ENCODE data around the gene C6orf141. TPM values are rescaled to one million over a fixed set of nuclear protein-coding genes. Genes with fewer than 3 reads are reported as not detected.
A peak's percentile ranks its signal among the peaks of the same experiment; 100 is the strongest.

C6orf141 gene
- polyA plus RNA-seq, 1 donor (not counting 4 experiments of a cell fraction or from before 2014, with no cell fraction given), result 51.6 TPM

DNA sequence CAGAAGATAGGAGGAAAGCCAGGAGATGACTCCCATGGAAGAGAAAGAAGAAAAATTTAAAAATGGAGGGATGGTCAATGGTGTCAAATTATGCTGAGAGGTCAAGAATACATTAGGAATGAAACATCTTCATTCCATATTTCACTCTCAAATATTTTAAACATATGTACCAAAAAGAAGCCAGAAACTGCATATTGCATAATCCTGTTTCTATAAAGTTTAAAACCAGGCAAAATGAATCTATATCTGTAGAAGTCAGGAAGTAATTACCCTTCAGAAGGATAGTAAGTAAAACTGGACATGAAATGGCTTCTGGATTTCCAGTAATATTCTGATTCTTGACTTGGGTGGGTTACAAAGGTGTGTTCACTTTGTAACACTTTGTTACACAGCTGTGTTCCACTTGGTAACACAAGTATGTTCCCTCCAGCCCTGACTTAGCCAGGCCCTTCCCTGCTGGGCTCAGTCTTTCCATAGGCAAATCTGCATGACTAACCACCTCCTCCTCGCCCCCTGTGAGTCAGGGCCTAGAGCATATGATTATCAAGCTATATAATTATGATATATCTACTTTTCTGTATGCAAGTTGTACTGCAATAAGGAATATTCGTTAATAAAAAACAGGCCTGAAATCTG lies 20.2 kb upstream of the C6orf141 start:
- Histone ChIP-seq H3K9me1 (ENCODE audit: control insufficient read depth, extremely low read depth, insufficient read depth, low read length) (no peaks in the 10 kb centered on the region), H3K79me2 (ENCODE audit: control insufficient read depth, insufficient read depth, low read length) (no peaks in the 10 kb centered on the region), H3K9ac (ENCODE audit: control insufficient read depth, extremely low read depth, insufficient read depth, low read length) (no peak overlapping the region), H3K9me3 (ENCODE audit: control insufficient read depth, low read depth, low read length) (no peaks in the 10 kb centered on the region), H3K27ac (ENCODE audit: control insufficient read depth, insufficient read depth, low read length) (no peak overlapping the region), H3K4me1 (ENCODE audit: control insufficient read depth, extremely low read depth, insufficient read depth, low read length) (peaks cover 14% of the 10 kb centered on the region), H3K27me3 (ENCODE audit: control insufficient read depth, extremely low read depth, insufficient read depth, low read length) (no peaks in the 10 kb centered on the region), H3K4me2 (ENCODE audit: control insufficient read depth, extremely low read depth, insufficient read depth, low read depth, low read length) (no peak overlapping the region), H4K20me1 (ENCODE audit: control insufficient read depth, extremely low read depth, insufficient read depth, low read length) (no peaks in the 10 kb centered on the region), H3K4me3 (ENCODE audit: control insufficient read depth in 2 of 3, extremely low read depth in 1 of 3, insufficient read depth in 2 of 3, low read depth in 1 of 3, low read length in 3 of 3) (no peak overlapping the region), H3K36me3 (ENCODE audit: control insufficient read depth in 2 of 2, extremely low read depth in 1 of 2, insufficient read depth in 2 of 2, low read length in 2 of 2) (no peaks in the 10 kb centered on the region), H2AFZ (ENCODE audit: control insufficient read depth, low read length) (no peak overlapping the region)
- FAIRE-seq (no peak), DNase-seq (ENCODE audit: low read depth, low spot score) (no peak)
- dilution Hi-C loops (cut with MboI; ENCODE audit: extremely low pct_ligation_motif_present, low sequenced_read_pairs), result no loop called here
- TF ChIP-seq, protein P1, sequence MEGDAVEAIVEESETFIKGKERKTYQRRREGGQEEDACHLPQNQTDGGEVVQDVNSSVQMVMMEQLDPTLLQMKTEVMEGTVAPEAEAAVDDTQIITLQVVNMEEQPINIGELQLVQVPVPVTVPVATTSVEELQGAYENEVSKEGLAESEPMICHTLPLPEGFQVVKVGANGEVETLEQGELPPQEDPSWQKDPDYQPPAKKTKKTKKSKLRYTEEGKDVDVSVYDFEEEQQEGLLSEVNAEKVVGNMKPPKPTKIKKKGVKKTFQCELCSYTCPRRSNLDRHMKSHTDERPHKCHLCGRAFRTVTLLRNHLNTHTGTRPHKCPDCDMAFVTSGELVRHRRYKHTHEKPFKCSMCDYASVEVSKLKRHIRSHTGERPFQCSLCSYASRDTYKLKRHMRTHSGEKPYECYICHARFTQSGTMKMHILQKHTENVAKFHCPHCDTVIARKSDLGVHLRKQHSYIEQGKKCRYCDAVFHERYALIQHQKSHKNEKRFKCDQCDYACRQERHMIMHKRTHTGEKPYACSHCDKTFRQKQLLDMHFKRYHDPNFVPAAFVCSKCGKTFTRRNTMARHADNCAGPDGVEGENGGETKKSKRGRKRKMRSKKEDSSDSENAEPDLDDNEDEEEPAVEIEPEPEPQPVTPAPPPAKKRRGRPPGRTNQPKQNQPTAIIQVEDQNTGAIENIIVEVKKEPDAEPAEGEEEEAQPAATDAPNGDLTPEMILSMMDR (optimal IDR thresholded peaks at IDR 0.05 in 1 of 3, IDR thresholded peaks at IDR 0.05 in 1 of 3, conservative IDR thresholded peaks at IDR 0.05 in 1 of 3; ENCODE audit: extremely low read depth in 1 of 3, insufficient read depth in 2 of 3, low read length in 3 of 3), result no peak
- TF ChIP-seq EZH2 (IDR thresholded peaks at IDR 0.05; ENCODE audit: low read length), result no peak

DNA sequence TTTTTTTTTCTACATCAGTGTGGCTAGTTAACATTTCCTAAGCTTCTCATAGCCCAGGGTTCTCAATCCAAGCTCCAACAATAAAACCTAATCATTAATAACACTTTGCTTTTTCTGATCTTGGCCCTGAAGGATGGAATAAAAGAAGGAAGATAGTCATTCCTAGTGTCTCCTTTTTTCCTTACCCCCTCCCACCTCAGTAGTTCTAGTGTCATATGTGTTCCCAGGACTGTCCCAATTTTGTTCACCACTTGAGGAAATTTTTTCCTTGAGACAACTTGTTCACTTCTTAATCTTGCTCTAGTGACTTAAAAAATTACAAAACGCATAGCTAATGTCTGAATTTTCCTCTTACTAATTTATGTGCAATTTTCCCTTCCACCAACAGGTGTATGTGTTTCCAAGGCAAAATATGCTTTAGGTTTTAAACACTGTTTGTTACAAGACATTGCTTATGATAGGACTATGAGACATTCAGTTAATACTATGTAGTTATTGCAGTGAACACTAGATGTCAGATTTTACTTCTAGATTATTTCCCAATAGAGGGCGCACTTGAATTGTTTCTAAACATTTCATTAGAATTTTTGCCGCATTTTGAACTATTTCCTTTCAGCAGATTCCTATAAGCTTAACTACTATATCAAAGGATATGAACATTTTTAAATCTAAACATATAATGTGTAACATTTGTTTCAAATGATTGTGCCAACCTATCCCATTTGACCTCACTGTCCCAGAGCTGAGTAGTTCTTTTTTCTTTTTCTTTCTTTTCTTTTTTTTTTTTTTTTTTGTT lies 18.5 kb upstream of the C6orf141 start:
- H3K36me3 ChIP-seq (ENCODE audit: control insufficient read depth in 2 of 2, extremely low read depth in 1 of 2, insufficient read depth in 2 of 2, low read length in 2 of 2), result no peaks in the 10 kb centered on the region
- no peaks in the 10 kb centered on the region for H3K27me3 ChIP-seq (ENCODE audit: control insufficient read depth, extremely low read depth, insufficient read depth, low read length)
- peak overlapping the region; percentile 22 for H3K27ac ChIP-seq (ENCODE audit: control insufficient read depth, insufficient read depth, low read length)
- dilution Hi-C loops (cut with MboI; ENCODE audit: extremely low pct_ligation_motif_present, low sequenced_read_pairs), result no loop called here
- DNase-seq (ENCODE audit: low read depth, low spot score) (no peak), FAIRE-seq (peak; percentile 88)
- H3K79me2 ChIP-seq (ENCODE audit: control insufficient read depth, insufficient read depth, low read length), result no peaks in the 10 kb centered on the region
- H3K4me3 ChIP-seq (ENCODE audit: control insufficient read depth in 2 of 3, extremely low read depth in 1 of 3, insufficient read depth in 2 of 3, low read depth in 1 of 3, low read length in 3 of 3), result no peak overlapping the region
- no peaks in the 10 kb centered on the region for H3K9me3 ChIP-seq (ENCODE audit: control insufficient read depth, low read depth, low read length)
- H3K9ac ChIP-seq (ENCODE audit: control insufficient read depth, extremely low read depth, insufficient read depth, low read length), result no peak overlapping the region
- no peaks in the 10 kb centered on the region for H3K9me1 ChIP-seq (ENCODE audit: control insufficient read depth, extremely low read depth, insufficient read depth, low read length)
- peak overlapping the region; percentile 81 for H2AFZ ChIP-seq (ENCODE audit: control insufficient read depth, low read length)
- no peak for TF ChIP-seq EZH2 (IDR thresholded peaks at IDR 0.05; ENCODE audit: low read length)
- TF ChIP-seq, protein P1 (optimal IDR thresholded peaks at IDR 0.05 in 1 of 3, IDR thresholded peaks at IDR 0.05 in 1 of 3, conservative IDR thresholded peaks at IDR 0.05 in 1 of 3; ENCODE audit: extremely low read depth in 1 of 3, insufficient read depth in 2 of 3, low read length in 3 of 3), result peak in 2 of 3 experiments; percentile 60 to 80
- peaks cover 14% of the 10 kb centered on the region for H3K4me1 ChIP-seq (ENCODE audit: control insufficient read depth, extremely low read depth, insufficient read depth, low read length)
- H3K4me2 ChIP-seq (ENCODE audit: control insufficient read depth, extremely low read depth, insufficient read depth, low read depth, low read length), result peak overlapping the region; percentile 58
- H4K20me1 ChIP-seq (ENCODE audit: control insufficient read depth, extremely low read depth, insufficient read depth, low read length), result no peaks in the 10 kb centered on the region

Data from keratinocyte (primary cell).